IMR-90 (cell line): ENCODE results near the gene RIPOR3. TPM values are rescaled to one million over a fixed set of nuclear protein-coding genes. Genes with fewer than 3 reads are reported as not detected.

Experiments used
- NFE2L2 ChIP-seq: fragments of 150-350 bp; IDR thresholded peaks from 2 replicates; pipeline ENCODE4 v1.6.1; 2016; ENCODE audit warnings: low read depth, mild to moderate bottlenecking, low read length
- polyA plus RNA-seq, 3 experiments: library from polyadenylated mRNA; depleted of rRNA; stranded (reverse); fragments of >200 nt; gene quantifications; 2 replicates each; pipeline ENCODE4 v1.2.3, GENCODE V29; 2012; ENCODE audit warnings: low replicate concordance in 1 of 3
- total RNA-seq: library from RNA; depleted of rRNA; stranded (reverse); fragments of >200 nt; gene quantifications from 2 replicates; pipeline ENCODE4 v1.2.3, GENCODE V29; 2012
- TF ChIP-seq, protein P1 (sequence below): conservative IDR thresholded peaks from 2 replicates; pipeline ENCODE4 v1.5.1; 2012; ENCODE audit warnings: mild to moderate bottlenecking, low read depth, low read length, improper control_type of control experiment

Gene RIPOR3
- total and polyA plus RNA-seq, 2 of the 4 experiments (the other 2 are of a cell fraction): 0.54 to 1.7 TPM

GRCh38 chr20:50645253-50646068, 45.9 kb downstream of the RIPOR3 start (continued):
- TF ChIP-seq, protein P1, sequence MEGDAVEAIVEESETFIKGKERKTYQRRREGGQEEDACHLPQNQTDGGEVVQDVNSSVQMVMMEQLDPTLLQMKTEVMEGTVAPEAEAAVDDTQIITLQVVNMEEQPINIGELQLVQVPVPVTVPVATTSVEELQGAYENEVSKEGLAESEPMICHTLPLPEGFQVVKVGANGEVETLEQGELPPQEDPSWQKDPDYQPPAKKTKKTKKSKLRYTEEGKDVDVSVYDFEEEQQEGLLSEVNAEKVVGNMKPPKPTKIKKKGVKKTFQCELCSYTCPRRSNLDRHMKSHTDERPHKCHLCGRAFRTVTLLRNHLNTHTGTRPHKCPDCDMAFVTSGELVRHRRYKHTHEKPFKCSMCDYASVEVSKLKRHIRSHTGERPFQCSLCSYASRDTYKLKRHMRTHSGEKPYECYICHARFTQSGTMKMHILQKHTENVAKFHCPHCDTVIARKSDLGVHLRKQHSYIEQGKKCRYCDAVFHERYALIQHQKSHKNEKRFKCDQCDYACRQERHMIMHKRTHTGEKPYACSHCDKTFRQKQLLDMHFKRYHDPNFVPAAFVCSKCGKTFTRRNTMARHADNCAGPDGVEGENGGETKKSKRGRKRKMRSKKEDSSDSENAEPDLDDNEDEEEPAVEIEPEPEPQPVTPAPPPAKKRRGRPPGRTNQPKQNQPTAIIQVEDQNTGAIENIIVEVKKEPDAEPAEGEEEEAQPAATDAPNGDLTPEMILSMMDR: 0 out of 2 replicates have a peak, but pooled peaks have one; percentile 10
- 0 out of 2 replicates have a peak, but pooled peaks have one; percentile 13 for TF ChIP-seq NFE2L2
